Measurements from ENCODE around the gene FAM111B.
A peak's percentile ranks its signal among the peaks of the same experiment; 100 is the strongest.
"Not testable (repeated sequence)": the region's sequence is repeated elsewhere in the genome, so short reads cannot be mapped to it uniquely, and the experiment has no call there.

Gene FAM111B, protein sequence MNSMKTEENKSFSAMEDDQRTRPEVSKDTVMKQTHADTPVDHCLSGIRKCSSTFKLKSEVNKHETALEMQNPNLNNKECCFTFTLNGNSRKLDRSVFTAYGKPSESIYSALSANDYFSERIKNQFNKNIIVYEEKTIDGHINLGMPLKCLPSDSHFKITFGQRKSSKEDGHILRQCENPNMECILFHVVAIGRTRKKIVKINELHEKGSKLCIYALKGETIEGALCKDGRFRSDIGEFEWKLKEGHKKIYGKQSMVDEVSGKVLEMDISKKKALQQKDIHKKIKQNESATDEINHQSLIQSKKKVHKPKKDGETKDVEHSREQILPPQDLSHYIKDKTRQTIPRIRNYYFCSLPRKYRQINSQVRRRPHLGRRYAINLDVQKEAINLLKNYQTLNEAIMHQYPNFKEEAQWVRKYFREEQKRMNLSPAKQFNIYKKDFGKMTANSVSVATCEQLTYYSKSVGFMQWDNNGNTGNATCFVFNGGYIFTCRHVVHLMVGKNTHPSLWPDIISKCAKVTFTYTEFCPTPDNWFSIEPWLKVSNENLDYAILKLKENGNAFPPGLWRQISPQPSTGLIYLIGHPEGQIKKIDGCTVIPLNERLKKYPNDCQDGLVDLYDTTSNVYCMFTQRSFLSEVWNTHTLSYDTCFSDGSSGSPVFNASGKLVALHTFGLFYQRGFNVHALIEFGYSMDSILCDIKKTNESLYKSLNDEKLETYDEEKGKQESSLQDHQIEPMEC

DNA sequence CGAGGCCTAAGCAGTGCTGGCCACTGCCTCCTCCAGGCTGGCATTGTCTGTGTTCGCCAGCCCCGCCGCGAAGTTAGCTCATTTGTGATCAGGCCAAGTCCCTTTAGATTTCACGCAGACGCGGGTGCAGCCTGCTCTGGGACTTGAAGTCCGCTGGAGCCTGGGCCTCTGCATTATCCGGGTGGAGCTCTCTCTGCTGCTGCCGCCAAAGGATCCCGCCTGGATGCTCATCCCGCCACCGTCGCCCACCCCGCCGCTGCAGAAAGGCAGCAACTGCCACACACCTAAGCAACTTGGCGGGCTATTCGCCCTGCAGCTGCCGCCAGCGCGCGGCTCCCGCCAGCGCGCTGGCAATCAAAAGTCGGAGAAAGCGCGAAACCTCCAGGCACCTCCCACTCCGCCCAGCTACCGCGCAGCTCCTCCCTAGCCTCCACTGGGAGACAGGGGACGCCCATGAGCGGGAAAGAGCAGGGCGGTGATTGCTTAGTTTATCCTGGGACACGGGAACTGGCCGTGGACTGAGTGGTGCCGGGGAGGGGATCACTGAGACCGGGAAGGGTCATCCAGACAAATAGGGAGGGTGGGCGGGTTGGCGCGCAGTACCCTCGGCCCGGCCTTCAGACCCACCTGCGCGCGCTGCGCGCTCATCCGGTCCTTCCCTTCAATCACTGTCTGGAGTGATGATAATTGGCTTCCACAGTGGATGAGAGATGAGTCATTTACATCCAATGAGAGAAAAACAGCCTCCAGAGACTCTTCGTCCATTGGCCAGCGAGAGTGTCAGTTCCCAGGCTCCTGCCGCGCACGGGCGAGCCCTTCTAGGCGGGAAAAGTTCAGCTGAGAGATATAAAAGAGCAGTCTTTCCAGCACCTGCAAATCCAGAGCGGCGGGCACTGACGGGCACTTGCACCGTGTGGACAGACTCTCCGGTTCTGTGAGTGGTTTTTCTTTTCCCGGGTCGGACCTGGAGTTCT lies at the start of gene FAM111B:
FAM111B (plus strand) TSS at position 875 of the 974 bp plus-strand sequence. CDS start 2,389 bp downstream, outside the sequence.
- peak in 1 of 2 donors; percentile 24 for DNase-seq (ENCODE audit: low read depth in 2 of 2)

DNA sequence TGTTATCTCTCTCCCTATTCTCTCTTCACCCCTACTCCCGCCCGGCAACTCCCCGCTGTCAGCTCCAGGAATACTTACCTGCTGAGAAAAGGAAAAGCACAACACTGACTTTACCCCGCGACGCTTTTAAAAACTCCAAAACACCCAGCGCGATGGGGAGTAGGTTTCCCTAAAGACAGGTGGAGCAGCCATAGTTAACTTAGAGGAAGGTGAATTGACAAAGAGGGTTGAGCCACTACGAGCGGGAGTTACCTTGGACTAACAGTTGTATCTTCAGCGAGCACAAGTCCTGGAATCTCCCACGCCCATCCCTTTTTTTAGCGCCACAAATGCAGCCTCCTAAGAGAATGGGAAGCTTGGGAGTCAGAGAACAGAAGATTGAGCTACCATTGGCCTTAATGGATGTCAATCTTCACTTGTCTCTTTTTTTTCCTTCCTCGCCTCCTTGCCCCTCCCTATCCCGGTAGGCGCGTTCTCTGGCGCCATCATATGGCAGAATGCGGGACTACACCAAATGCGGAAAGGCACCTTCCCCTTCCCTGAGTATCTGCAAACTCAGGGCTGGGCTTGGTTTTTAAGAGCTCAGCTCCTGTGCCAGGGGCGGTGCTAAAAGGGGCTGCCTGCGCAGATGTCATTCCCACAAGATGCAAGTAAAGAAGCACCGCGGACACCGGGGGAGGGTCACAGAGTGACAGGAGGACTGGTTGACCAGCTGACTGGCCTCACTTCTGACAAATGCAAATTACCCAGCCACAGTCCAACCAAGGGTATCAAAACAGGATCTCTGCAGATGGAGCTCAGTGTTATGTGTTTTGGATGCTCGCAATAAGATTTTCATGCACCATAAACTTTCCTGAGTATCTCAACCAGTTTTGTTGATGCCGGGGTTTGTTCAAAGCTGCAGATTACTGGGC lies 48.7 kb upstream of the FAM111B start:
- DNase-seq (ENCODE audit: low read depth in 2 of 2): peak; percentile 26 to 53

DNA sequence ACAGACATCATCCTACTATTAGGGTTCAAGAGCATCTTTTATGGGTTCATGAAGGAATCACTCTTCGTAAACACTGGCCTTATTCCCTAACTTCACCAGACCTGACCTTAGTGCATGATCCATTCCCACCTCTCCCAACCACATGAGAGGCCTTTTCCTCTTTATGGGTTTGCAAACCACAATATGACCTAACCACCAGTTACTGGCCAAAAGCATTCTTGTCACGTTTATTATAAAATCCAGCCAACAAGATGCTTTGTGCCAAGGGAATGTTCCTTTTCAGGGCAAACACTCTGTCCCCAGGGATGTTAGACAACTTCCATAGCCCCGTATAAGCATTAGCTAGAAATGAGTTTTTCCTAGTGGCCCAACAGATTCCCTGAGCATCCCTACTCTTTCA lies 46.9 kb upstream of the FAM111B start:
- DNase-seq (ENCODE audit: low read depth in 2 of 2): not testable (repeated sequence)

DNA sequence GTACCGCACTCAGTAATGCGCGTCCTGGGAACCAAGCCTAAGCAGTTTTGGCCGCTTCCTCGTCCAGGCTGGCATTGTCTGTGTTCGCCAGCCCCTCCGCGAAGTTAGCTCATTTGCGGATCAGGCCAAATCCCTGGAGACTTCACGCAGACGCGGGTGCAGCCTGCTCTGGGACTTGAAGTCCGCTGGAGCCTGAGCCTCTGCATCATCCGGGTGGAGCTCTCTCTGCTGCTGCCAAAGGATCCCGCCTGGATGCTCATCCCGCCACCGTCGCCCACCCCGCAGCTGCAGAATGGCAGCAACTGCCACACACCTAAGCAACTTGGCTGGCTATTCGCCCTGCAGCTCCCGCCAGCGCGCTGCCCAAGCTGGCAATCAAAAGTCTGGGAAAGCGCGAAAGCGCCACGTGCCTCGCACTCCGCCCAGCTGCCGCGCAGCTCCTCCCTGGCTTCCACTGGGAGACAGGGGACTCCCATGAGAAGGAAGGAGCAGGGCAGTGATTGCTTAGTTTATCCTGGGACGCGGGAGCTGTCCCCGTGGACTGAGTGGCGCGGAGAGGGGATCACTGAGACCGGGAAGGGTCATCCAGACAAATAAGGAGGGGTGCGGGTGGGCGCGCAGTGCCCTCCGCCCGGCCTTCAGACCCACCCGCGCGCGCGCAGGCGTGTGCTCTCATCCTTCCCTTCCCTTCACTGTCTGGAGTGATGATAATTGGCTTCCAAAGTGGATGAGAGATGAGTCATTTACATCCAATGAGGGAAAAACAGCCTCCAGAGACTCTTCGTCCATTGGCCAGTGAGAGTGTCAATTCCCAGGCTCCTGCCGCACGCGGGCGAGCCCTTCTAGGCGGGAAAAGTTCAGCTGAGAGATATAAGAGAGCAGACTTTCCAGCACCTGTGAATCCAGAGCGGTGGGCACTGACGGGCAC lies 44.2 kb upstream of the FAM111B start:
- no peak for DNase-seq (ENCODE audit: low read depth in 2 of 2)

DNA sequence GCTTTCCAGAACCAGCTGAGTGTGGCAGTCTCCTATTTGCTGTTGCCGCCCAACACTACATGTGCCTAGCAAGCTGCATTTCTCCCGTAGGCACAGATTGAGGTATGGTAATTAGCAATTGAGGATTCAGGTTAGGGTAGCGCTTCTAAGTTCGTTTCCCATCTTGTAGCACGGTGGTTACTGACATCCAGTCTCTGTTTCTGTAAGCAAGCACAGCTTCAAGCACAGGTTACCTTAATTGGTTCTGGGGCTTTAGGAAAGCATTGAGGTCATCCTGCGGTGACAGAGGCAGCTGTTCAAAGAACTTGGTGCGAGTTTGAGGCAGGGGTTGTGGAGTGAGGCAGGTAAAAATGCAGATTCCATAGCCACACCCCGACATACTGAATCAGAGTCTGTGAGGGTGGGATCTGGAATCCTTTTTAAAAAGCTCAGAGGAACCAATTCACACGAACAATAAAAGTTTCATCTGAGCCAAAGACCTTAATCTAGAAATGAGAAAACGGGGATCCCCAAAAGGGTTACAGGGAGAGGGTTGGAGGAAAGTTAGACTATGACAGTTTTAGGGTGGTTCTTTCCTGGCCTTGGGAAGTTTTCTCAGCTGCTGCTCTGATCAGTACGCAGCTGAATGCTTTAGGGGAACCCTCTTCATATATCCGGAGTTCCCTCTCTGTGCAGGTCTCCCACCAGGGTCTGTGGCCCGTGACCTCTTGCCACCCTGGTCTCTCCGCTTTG lies 42.9 kb upstream of the FAM111B start:
- DNase-seq (ENCODE audit: low read depth in 2 of 2): not testable (repeated sequence)

DNA sequence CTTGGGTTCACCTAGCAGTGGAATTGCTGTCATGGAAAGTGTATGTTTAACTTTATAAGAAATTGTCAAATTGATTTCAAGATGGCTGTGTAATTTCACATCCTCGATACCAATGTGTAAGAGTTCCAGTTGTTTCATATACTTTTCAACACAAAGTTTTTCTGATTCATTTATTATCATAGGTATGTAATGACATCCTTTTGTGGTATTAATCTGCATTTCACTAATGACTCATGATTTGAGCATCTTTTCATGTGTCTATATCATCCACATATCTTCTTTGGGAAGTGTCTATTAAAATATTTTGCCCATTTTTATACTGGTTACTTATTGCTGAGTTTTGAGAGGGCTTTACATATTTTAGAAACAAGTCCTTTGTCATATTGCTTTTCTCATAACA lies 38.0 kb upstream of the FAM111B start:
- no peak for DNase-seq (ENCODE audit: low read depth in 2 of 2)

DNA sequence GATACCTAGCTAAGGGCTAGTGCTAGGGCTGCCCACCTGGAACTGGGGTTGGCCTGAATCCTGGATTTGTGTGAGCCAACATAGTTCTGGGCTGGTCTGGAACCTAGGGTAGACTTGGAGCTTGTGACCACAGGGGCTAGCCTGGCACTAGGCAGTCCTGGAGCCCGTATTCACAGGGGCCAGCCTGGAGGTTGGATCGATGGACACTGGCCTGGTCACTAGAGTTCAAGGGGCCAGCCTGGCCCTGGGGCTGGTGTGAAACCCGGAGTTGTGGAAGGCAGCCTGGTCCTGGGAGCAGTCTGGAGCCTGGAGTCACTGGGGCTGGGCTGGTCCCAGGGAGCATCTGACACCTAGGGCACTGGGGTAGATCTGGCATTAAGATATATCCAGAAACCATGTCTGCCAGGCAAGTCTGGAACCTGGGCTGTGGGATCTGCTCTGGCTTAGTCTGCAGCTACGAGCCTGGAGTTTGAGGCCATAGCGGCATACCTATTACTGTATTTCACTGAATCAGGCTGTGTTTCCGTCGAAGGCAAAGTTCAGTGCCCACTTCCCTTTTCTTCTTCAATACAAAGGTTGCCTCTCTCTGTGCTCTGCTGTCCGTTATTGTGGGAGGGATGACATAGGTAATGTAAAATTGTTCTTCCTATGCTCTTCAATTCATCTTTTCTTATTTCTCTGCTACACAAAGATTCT lies 30.0 kb upstream of the FAM111B start:
- no peak for DNase-seq (ENCODE audit: low read depth in 2 of 2)

DNA sequence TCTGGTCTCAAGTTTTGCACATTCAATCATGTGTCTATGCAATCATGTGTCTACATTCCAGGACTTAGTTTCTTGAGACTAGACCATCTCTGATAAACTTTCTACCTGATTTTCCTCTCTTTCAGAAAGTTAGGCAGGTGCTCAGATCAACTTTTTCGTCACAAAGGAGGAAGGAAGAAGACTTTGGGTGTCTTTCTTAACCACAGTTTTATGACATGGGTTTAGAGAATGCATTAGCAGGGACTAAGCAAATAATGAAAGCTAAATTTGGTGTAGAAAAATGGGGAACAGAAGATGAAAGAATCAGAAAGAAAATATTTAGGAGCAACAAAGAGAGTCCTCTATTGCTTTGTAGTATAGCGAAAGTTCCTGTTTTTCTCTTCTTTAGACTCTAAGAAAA lies 28.6 kb upstream of the FAM111B start:
- no peak for DNase-seq (ENCODE audit: low read depth in 2 of 2)

DNA sequence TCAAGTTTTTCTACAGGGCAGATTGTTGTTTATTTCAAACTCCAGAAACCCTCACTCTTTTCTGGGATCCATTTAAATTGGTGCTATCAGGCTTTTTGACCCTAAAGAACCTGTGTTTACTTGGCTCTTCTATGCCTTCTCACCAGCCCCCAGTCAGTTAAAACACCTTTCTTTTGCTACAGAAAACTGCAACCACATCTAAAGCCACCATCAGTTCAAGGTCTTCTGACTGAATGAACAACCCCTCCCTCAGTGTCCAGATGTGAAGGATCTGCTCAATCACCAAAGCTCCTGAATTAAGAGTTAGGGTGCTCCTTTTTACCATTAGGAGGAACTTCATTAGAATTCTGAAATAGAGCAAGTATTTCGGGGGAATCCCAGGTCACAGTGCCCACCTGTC lies 28.0 kb upstream of the FAM111B start:
- no peak for DNase-seq (ENCODE audit: low read depth in 2 of 2)

DNA sequence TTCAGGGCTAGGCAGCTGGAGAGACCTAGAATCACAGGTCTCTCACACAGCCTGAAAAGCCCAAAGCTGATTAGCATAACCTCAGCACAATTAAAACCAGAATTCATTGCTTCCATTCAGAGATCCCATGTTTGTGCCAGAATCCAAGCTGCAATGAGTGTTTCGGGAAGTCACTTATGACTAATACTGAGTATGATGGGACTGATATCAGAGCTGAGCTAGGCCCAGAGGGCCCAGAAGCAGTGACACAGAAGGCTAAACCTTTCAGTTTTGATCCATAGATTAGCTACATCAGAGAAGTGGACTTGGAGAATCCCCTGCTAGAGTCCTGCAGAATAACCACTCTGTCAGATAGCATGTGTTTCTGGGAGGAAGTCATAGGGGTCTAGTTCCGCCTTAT lies 26.6 kb upstream of the FAM111B start:
- not testable (repeated sequence) for DNase-seq (ENCODE audit: low read depth in 2 of 2)

DNA sequence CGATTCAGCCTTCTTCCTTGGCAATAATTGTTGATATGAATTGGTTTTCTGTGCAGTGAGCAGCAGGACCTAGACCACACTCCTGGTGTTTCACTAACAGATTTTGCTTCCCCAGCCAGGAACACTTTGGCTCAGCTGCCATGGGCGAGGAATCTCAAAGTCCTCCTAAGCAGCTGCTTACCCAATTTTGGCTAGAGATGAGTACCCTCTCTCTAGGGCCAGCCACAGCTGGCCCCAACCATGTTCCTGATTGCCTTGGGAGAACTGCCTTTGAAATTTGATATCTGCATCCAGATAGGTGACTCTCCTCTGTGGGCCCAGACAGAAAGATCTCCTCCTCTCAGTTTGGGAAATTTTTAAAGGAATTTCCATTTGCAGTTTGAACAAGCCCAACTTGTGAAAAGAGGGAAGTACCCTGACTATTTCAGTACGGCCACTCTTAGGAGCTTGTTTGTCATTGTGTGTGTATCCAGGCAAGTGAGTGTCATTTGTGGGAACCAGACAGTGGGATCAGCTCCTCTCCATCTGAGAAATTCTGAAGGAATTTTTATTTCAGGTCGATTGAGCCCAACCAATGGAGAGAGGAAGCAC lies 25.5 kb upstream of the FAM111B start:
- not testable (repeated sequence) for DNase-seq (ENCODE audit: low read depth in 2 of 2)

DNA sequence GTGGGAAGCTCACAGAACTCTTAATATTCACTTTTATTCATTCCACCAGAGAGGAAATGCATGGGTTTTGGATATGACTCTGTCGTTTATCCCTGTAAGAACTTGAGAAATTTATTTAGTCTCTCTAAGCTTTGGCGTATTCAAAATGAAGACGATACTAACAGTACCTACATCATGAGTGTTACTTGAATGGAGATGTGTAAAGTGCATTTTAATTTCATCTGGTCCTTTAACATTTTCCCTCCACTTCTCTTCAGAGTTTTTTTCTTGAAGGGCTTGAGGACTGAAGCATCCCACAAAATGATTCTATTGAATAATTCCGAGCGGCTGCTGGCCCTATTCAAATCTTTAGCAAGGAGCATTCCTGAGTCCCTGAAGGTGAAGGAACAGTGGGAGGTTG lies 21.0 kb upstream of the FAM111B start, which contains the start of gene GLYATL1B:
GLYATL1B (plus strand) TSS at position 301 of the 400 bp plus-strand sequence; CDS start at position 301, 0 bp downstream.
- not testable (repeated sequence) for DNase-seq (ENCODE audit: low read depth in 2 of 2)

DNA sequence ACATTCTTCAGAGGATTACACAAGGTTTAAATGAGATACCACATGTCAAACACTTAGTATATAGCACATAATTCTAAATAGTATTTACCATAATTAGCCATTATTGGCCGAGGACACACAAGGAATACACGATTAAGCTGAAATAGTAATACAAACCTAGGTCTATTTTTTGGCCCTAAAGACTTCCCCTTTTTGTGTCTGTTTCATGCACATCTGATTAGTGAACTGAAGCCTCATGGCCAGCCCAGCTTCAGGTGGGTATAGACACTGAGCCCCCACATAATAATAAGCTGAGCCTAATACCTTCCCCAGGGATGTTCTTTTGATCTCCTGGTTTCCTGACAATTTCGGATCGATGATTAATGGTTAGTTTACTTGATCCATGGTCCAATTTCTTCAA lies 18.9 kb upstream of the FAM111B start:
- no peak for DNase-seq (ENCODE audit: low read depth in 2 of 2)

DNA sequence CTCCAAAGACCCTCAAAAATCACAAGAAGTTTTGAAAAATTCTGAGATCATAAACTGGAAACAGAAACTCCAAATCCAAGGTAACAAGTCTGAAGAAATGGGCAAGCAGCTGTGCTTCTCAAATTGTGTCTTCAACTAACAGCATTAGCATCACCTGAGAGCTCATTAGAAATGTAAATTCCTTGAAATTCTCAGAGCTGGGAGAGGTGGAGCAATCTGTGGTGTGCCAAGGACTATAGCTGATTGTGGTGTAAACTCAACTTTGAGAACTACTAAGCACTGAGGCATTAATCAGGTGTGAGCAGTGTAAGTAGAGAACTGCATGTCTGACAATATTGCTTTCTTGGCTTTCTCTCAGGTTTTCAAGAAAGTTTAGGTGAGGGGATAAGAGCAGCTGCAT lies 13.5 kb upstream of the FAM111B start:
- DNase-seq (ENCODE audit: low read depth in 2 of 2): not testable (repeated sequence)

DNA sequence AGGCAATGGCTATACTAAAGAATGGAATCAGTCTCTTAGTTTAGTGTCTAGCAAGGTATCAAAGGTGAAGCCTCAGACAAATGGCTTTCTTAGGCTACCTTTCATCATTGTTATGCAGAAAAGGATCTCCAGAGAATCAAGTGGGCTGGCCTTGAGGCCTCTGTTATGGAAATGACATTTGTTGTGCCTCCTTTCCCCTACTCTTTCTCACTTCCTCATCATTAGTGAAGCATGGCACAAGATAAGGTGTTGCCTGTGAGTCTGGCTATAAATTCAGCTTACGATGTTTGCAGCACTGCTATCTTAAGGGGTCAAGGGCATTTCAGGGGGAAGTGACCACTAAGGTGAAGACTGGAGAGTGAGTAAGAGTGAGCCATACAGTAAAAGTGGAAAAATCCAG lies 11.8 kb upstream of the FAM111B start:
- DNase-seq (ENCODE audit: low read depth in 2 of 2): not testable (repeated sequence)

DNA sequence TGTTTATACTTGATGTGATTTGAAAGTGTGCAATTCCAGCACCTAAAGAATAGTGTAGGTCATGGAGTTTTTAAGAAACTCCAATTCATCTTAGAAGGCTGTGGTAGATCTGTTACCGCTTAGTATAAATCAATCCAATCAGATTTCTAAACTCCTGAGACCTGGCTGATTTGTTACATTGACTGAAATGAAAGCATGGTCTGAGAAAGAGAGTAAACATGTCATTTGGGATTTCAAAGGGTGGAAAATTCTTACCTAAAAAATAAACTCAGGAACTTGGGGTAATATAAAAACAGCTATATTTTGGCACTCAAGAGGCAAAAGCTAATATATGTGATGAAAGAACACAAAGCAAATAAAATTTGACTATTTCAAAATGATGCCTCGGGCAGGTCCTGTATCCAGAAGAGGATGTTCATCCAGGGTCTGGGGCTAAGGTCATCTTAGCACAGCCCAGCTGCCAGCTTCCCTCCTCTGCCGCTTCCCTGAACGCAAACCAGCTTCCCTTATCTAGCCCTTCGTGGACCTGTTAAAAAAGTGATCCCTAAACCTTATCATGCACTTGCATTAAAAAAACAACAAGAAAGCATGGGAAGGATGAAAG lies 11.0 kb upstream of the FAM111B start:
- not testable (repeated sequence) for DNase-seq (ENCODE audit: low read depth in 2 of 2)

DNA sequence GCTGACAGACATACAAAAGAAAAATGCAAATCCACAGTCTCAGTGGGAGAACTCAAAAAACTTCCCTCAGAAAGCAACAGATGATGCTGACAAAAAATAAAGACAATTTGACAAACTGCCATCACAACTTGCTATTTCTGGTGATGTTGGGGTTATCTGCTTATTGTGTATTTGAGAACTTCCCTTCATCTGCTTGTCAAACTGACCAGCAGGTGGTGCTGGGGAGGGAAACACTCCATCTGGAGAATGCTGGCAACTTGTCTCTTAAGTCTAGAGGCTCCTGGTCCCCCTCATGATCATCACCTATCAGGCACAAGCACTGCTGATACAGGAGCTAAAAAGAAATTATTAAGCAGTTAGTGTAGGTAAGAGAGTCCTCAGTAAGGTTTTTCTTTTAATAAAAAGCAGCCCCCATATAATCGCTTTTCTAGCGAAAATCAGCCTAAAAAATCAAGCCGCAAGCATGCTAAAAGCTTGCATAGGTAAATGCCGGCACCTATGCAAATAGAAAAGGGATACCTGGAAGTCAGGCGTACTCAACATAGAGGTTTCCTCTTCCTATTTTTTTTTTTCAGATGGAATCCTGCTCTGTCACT lies 9.8 kb upstream of the FAM111B start:
- DNase-seq (ENCODE audit: low read depth in 2 of 2): peak; percentile 18 to 45
